ENCODE measurements around the gene COQ3.

DNA sequence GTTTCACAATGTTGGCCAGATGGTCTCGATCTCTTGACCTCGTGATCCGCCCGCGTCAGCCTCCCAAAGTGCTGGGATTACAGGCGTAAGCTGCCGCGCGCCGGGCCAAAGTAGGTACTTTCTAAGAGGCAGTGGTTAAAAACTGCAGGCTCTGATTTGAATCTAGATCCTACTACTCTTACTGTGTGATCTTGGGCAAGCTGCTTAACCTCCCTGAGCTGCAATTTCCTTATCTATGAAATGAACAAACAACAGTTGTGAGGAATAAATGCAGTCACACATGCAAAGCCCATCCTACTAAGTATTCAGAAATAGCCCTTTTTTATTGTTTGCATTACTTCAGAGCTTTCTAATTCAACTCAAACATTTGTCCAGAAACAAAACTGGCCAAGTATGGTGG, 47.4 kb downstream of the COQ3 start:
- TF ChIP-seq, protein P1, sequence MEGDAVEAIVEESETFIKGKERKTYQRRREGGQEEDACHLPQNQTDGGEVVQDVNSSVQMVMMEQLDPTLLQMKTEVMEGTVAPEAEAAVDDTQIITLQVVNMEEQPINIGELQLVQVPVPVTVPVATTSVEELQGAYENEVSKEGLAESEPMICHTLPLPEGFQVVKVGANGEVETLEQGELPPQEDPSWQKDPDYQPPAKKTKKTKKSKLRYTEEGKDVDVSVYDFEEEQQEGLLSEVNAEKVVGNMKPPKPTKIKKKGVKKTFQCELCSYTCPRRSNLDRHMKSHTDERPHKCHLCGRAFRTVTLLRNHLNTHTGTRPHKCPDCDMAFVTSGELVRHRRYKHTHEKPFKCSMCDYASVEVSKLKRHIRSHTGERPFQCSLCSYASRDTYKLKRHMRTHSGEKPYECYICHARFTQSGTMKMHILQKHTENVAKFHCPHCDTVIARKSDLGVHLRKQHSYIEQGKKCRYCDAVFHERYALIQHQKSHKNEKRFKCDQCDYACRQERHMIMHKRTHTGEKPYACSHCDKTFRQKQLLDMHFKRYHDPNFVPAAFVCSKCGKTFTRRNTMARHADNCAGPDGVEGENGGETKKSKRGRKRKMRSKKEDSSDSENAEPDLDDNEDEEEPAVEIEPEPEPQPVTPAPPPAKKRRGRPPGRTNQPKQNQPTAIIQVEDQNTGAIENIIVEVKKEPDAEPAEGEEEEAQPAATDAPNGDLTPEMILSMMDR (IDR thresholded peaks at IDR 0.05; ENCODE audit: low read depth, low read length): no peak
- no peak for TF ChIP-seq EZH2phosphoT487 (IDR thresholded peaks at IDR 0.05; ENCODE audit: low read depth)
